LNCAP (cell line): ENCODE results near the gene USP43.

ENCODE experiments used
- TF ChIP-seq, protein P1 (sequence below): fragments of 450-650 bp; IDR thresholded peaks from 2 replicates; pipeline ENCODE4 v1.5.1; 2017; ENCODE audit warnings: mild to moderate bottlenecking

Gene USP43

DNA sequence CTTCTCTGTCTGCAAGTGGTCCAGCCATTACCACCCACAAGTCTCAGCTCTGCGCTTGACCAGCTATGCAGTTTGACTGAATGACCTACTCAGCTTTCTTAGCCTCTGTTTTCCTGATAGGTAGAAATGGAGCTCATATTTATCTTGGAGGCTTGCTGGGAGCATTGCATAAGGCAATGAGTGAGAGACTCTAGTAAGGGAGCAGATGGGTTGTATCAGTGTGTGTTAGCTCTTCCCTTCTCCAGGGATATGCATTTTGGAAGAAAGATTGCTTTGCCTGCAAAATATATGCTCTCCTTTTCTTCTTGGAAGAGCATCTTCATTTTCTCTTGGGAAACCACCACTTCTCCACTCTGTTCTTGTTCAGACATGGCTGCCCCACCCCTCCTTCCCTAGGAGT is 120.0 kb downstream of the USP43 start:
- TF ChIP-seq, protein P1, sequence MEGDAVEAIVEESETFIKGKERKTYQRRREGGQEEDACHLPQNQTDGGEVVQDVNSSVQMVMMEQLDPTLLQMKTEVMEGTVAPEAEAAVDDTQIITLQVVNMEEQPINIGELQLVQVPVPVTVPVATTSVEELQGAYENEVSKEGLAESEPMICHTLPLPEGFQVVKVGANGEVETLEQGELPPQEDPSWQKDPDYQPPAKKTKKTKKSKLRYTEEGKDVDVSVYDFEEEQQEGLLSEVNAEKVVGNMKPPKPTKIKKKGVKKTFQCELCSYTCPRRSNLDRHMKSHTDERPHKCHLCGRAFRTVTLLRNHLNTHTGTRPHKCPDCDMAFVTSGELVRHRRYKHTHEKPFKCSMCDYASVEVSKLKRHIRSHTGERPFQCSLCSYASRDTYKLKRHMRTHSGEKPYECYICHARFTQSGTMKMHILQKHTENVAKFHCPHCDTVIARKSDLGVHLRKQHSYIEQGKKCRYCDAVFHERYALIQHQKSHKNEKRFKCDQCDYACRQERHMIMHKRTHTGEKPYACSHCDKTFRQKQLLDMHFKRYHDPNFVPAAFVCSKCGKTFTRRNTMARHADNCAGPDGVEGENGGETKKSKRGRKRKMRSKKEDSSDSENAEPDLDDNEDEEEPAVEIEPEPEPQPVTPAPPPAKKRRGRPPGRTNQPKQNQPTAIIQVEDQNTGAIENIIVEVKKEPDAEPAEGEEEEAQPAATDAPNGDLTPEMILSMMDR = no peak

DNA sequence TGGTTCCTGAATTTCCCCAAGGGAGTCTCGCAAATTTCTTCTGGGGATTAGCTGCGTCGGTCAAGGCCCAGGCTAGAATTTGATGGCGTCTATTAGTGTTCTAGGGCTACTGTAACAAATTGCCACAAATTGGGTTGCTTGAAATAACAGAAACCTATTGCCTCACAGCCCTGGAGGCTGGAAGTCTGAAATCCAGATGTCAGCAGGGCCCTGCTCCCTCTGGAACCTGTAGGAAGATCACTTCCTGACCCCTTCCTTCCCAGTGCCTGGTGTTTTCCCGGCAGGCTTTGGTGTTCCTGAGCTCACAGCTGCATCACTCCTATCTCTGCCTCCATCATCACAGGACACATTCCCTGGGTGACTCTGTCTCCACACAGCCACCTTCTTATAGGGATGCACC is 121.7 kb downstream of the USP43 start:
- TF ChIP-seq, protein P1 = no peak

DNA sequence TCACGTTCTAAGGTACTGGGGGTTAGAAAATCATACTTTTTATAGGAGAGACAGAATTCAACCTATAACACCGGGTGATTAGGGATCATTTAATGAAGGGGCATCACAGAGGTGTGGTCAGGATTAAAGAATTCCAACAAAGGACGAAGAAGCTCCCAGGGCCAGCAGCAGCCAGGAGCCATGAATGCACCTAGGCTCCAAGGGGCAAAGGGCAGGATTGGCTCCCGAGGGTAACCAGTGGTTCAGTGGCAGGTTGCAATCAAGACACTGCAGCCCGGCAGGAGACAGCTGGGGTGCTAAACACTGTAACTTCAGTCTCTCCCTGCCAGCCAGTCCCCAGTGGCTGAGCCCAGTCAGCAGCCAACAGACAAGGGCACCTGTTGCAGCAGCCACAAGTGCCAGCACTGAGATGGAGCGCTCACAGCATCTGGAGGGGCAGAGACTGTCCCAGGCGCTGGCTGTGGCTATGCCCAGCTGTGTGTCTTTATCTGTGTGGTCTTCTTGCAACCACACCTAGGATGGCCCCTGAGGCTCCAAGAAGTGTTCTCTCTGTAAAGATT is 122.2 kb downstream of the USP43 start:
- TF ChIP-seq, protein P1 = no peak

DNA sequence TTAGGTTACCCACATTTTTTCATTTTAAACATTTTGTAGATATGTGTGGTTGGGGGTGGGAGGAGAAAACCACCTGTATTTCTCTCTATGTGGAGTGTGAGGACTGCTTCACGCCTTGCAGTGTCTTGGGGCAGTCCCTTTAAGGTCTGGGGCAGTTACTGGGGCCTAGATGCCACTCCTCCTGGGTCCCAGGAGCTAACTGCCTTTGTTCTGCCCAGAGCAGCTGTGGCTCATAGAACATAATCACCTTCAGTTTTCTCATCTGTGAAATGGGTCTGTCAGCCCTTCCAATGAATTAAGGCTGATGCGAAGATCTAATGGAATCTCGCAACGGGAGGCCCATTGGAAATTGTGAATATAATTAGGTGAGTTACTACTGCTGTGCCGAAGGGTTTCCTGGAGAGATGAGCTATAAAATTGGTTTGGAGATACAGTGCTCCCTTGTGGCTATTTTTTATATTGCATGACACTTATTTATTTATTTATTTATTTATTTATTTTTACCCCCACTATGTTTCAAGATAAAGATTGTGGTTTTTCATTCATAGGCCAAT is 123.1 kb downstream of the USP43 start:
- TF ChIP-seq, protein P1 = peak; percentile 45

DNA sequence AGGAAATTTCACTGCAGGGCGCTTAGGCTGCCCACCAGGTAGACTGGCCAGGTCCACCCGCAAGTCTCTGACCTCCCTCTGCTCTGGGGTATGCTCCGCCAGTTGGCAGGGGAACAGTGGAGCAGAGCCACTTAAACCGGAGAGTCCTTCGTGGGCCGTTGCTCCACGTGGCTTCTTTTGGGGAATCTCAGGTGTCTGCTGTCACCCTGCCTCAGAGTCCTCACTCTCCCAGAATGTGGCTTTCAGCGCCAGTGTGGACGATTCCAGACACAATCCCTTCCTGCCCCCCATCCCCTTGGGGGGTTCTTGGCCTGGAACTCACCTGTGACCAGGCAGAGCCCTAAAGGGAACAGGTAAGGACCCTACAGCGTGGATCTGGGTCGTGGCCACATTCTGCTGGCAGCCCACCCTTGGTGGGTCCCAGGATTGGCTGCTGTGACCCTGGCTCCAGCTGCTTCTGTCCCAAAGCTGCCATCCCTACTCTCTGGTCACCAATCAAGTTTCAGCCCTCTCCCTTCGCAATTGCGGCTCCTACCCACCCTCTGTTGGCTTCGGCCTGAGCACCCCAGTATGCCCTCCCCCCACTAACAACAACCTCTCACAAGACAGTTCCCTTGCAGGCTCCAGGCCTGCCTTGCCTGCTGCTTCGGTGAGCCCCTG is 123.8 kb downstream of the USP43 start:
- TF ChIP-seq, protein P1 = no peak

DNA sequence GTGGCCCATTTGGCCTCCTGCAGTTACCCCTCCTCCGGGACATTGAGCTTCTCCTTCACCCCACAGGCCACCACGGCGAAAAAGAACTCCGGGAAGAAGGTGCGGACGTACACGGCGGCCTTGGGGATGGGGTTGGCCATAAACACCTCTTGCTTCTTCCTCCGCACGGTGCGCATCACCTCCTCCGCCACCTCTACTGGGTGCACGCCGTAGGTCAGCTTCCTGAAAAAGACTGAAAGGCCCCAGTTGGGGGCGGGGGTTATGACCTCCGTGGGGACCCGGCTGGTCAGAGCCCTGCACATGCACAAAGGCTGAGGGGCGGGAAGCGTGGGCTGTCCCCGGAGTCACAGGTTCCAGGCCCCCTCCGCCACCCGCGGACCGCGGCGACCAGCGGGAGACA is 126.1 kb downstream of the USP43 start:
- TF ChIP-seq, protein P1 = no peak

DNA sequence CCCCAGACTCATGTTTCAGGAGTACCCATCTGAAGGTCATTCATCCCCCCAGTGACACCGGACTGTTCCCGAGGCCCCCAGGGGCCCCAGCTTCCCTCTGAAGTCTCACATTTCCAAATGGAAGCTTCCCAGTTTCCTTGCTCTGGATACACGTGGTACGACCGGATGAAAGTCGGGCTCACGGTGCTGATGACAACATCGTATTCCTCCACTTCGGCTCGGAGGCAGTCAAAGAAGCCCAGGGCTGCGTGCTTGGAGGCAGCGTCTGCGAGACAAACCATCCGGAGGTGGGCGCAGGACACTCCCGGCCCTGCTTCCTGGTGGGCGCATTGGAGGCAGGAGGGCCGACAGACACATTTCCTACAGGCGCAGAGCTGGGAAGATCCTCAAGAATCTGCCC is 127.3 kb downstream of the USP43 start:
- TF ChIP-seq, protein P1 = no peak
